GM12878 (cell line): ENCODE data around the gene SLC25A46. TPM values are rescaled to one million over a fixed set of nuclear protein-coding genes. Genes with fewer than 3 reads are reported as not detected.
A peak's percentile ranks its signal among the peaks of the same experiment; 100 is the strongest.

Source experiments
- ATAC-seq: fragments of 200-7000 bp; cut with Tn5 transposase; 3 replicates; pipeline ENCODE4 v1.9.1; 2020; ENCODE audit warnings: mild to moderate bottlenecking, moderate library complexity
- BruUV-seq: library from RNA; stranded (reverse); fragments of 400-500 nt; replicated peaks from 2 replicates; lab custom pipeline; 2021; lab: Mats Ljungman, UMichigan
- CTCF ChIA-PET: fragments of 300-600 bp; sonication (Branson Sonifier 250); formaldehyde crosslinking; extraction: SDS; loops from one replicate; lab custom pipeline; 2021; ENCODE audit warnings: inconsistent platforms; lab: Yijun Ruan, JAX
- POLR2A ChIA-PET: fragments of 350-600 bp; formaldehyde crosslinking; extraction: SDS; loops from one replicate; lab custom pipeline; 2021; ENCODE audit warnings: inconsistent platforms; lab: Charles Lee
- RAD21 ChIA-PET: fragments of 300-600 bp; sonication (Branson Sonifier 250); formaldehyde crosslinking; loops from one replicate; lab custom pipeline; 2023; ENCODE audit warnings: antibody characterized with exemption; ENCODE audit not compliant: unreplicated experiment; lab: Charles Lee
- SMC1A ChIA-PET: fragments of 300-600 bp; sonication (Branson Sonifier 250); formaldehyde crosslinking; loops from one replicate; lab custom pipeline; 2023; ENCODE audit not compliant: unreplicated experiment, uncharacterized antibody; lab: Charles Lee
- DNase-seq: peaks from one replicate; pipeline ENCODE4 v3.0.0-alpha.2; 2011; ENCODE audit warnings: low read depth, low spot score
- FAIRE-seq: peaks from 3 replicates; lab custom pipeline; 2011; peaks lifted over from hg19 to GRCh38; lab: Jason Lieb, UNC
- H2AFZ ChIP-seq: 2 replicates; pipeline ENCODE4 v1.6.0; 2011; ENCODE audit warnings: low read depth, low read length, control low read depth; ENCODE audit not compliant: control insufficient read depth
- H3K27ac ChIP-seq: 2 replicates; pipeline ENCODE4 v1.5.1; 2011; ENCODE audit warnings: control low read depth; ENCODE audit not compliant: control insufficient read depth, insufficient read depth
- H3K27me3 ChIP-seq, 2 experiments: replicated peaks in 1 of 2; 2 replicates each; pipeline versions ENCODE4 v1.6.0 to v1.6.1; 2011; ENCODE audit warnings: low read length in 1 of 2; ENCODE audit not compliant: control insufficient read depth in 2 of 2, insufficient read depth in 2 of 2
- H3K36me3 ChIP-seq, 2 experiments: 2 replicates each; pipeline ENCODE4 v1.5.1; 2011; ENCODE audit warnings: low read length in 1 of 2; ENCODE audit not compliant: control insufficient read depth in 2 of 2, insufficient read depth in 2 of 2
- H3K4me1 ChIP-seq: 2 replicates; pipeline ENCODE4 v1.6.1; 2011; ENCODE audit warnings: mild to moderate bottlenecking, low read length, moderate library complexity, mixed read lengths; ENCODE audit not compliant: control insufficient read depth, insufficient read depth
- H3K4me2 ChIP-seq: 2 replicates; pipeline ENCODE4 v1.6.0; 2011; ENCODE audit warnings: control low read depth; ENCODE audit not compliant: control insufficient read depth, insufficient read depth
- H3K4me3 ChIP-seq: fragments of 200-600 bp; sonication (generic); 2 replicates; pipeline ENCODE4 v1.5.1; 2016
- H3K79me2 ChIP-seq: 2 replicates; pipeline ENCODE4 v1.6.0; 2011; ENCODE audit warnings: low read length; ENCODE audit not compliant: control insufficient read depth, insufficient read depth
- H3K9ac ChIP-seq: 2 replicates; pipeline ENCODE4 v1.8.0; 2011; ENCODE audit warnings: low read length, control low read depth, mixed read lengths; ENCODE audit not compliant: control insufficient read depth, insufficient read depth
- H3K9me3 ChIP-seq: replicated peaks from 3 replicates; pipeline ENCODE4 v1.5.1; 2011; ENCODE audit warnings: mild to moderate bottlenecking, low read length; ENCODE audit not compliant: control insufficient read depth, insufficient read depth
- H4K20me1 ChIP-seq: 2 replicates; pipeline ENCODE4 v1.6.0; 2011; ENCODE audit not compliant: control insufficient read depth, insufficient read depth
- ETV6 ChIP-seq, 2 experiments: fragments of 450-650 bp in 1 of 2; IDR thresholded peaks in 1 of 2; conservative IDR thresholded peaks in 1 of 2; 2 replicates each; pipeline ENCODE4 v1.6.1; 2014; ENCODE audit warnings: antibody characterized with exemption in 1 of 2, borderline replicate concordance in 1 of 2, low read depth in 1 of 2, mild to moderate bottlenecking in 1 of 2, moderate library complexity in 1 of 2
- HDGF ChIP-seq: fragments of 450-650 bp; IDR thresholded peaks from 2 replicates; pipeline ENCODE4 v1.6.1; 2016; ENCODE audit warnings: antibody characterized with exemption
- KDM1A ChIP-seq: fragments of 200-600 bp; sonication (generic); IDR thresholded peaks from 2 replicates; pipeline ENCODE4 v1.6.1; 2016; ENCODE audit warnings: borderline replicate concordance
- MTA3 ChIP-seq: IDR thresholded peaks from 2 replicates; pipeline ENCODE4 v1.6.1; 2012; ENCODE audit warnings: low read length, inconsistent platforms, borderline replicate concordance
- RUNX3 ChIP-seq: IDR thresholded peaks from 2 replicates; pipeline ENCODE4 v1.6.1; 2012; ENCODE audit warnings: low read length, inconsistent platforms
- SMAD1 ChIP-seq: fragments of 450-650 bp; IDR thresholded peaks from 2 replicates; pipeline ENCODE4 v1.6.1; 2018; ENCODE audit warnings: mild to moderate bottlenecking, low read depth; ENCODE audit not compliant: partially characterized antibody
- SUPT20H ChIP-seq: IDR thresholded peaks from 2 replicates; pipeline ENCODE4 v1.6.1; 2011; ENCODE audit warnings: low read depth, mild to moderate bottlenecking, low read length, moderate library complexity, borderline replicate concordance; ENCODE audit not compliant: control insufficient read depth
- YBX1 ChIP-seq: fragments of 450-650 bp; IDR thresholded peaks from 2 replicates; pipeline ENCODE4 v1.6.1; 2016; ENCODE audit warnings: antibody characterized with exemption
- ZNF384 ChIP-seq: IDR thresholded peaks from 2 replicates; pipeline ENCODE4 v1.6.1; 2012; ENCODE audit warnings: low read depth, mild to moderate bottlenecking, low read length, improper control_type of control experiment, borderline replicate concordance
- whole genome bisulfite sequencing: methylation state at CpG from one replicate; pipeline ENCODE4 v1.1.6; 2016; ENCODE audit warnings: low lambda C conversion rate; ENCODE audit not compliant: insufficient replicate concordance, insufficient coverage; ENCODE audit errors: missing lambda C conversion rate; 5-methylcytosine and 5-hydroxymethylcytosine counted together
- in situ Hi-C: fragments of 300-500 bp; cut with MboI; formaldehyde crosslinking; loops from 9 replicates; pipeline ENCODE4 v1.14.3; 2018; ENCODE audit warnings: mixed read lengths
- intact Hi-C: fragments of 100-400 bp; cut with micrococcal nuclease; formaldehyde crosslinking; loops from one replicate; pipeline ENCODE4 v1.14.2; 2022; ENCODE audit not compliant: unreplicated experiment
- polyA plus RNA-seq, 11 experiments: library from polyadenylated mRNA; depleted of rRNA in 4 of 11; unstranded in 6 of 11; stranded (reverse) in 5 of 11; fragments of >200 nt; fragmentation: Nextera tagmentation in 4 of 11; fragmentation: Illumina TruSeq in 1 of 11; extraction: Ambion mirVana in 4 of 11; extraction: Trizol in 1 of 11; gene quantifications; 1 replicate in 1 of 11; 2 replicates in 10 of 11; pipeline versions ENCODE4 v1.2.1 to v1.2.3, GENCODE V29; 2011 to 2016; ENCODE audit warnings: inconsistent platforms in 2 of 11, missing spikeins in 2 of 11, low read depth in 1 of 11
- total RNA-seq, 4 experiments: library from RNA; depleted of rRNA in 3 of 4; stranded (reverse); fragments of >200 nt in 3 of 4; fragmentation: Illumina TruSeq in 1 of 4; extraction: Trizol in 1 of 4; gene quantifications; 2 replicates each; pipeline versions ENCODE4 v1.2.1 to v1.2.3, GENCODE V29; 2013 to 2021
- TF ChIP-seq, protein P1 (sequence below): IDR thresholded peaks from 2 replicates; pipeline ENCODE4 v1.6.1; 2012; ENCODE audit warnings: improper control_type of control experiment, low read depth, low read length; ENCODE audit not compliant: insufficient replicate concordance
- TF ChIP-seq, protein P2 (sequence below): fragments of 450-650 bp; IDR thresholded peaks from 2 replicates; pipeline ENCODE4 v1.6.1; 2017; ENCODE audit warnings: antibody characterized with exemption, mild to moderate bottlenecking, moderate library complexity
- TF ChIP-seq, protein P3 (sequence below): IDR thresholded peaks from 2 replicates; pipeline ENCODE4 v1.6.1; 2011; ENCODE audit warnings: low read depth, mild to moderate bottlenecking, low read length, moderate library complexity, borderline replicate concordance; ENCODE audit errors: extremely low read depth

The SLC25A46 gene
- total and polyA plus RNA-seq, 10 of the 15 experiments (the other 5 are each of a cell fraction or from before 2014, with no cell fraction given): 18.0 to 89.6 (median 68.2) TPM

DNA sequence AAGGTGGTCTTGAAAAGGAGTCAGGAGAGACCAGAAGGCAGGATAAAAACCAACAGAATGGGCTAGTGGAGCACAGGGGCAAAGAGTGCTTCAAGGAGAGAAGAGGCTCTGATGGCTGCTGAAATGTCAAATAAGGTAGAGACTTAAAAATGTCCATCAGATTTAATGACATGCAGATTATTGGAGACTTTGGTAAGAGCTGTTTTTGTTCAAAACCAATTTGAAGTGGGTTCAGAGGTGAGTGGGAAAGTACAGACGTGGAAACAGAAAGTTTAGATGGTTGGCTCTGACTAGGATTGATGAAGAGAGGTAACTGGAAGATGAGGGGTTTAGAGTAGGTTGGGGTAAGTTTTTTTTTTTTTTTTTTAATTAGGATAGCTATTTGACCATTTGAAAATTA, 14.1 kb downstream of the SLC25A46 start:
- peak overlapping the region; percentile 96 for H3K27ac ChIP-seq
- peaks cover 0 to 11% of the 10 kb centered on the region in 2 experiments; a peak in 2 of 4 replicates for H3K36me3 ChIP-seq
- in situ Hi-C loops: loop anchor here (10.0 kb wide), 3 partner anchors 312 to 532 kb away; partner anchors contain the start of gene WDR36
- DNase-seq: peak; percentile 33
- H3K9ac ChIP-seq: peak overlapping the region; percentile 22; the same call in 1 of the 2 replicates
- intact Hi-C loops: loop anchor here (1.0 to 10.0 kb wide), 4 partner anchors 14 to 1061 kb away; partner anchors contain the start of genes SLC25A46 and STARD4
- H3K4me2 ChIP-seq: peak overlapping the region; percentile 72
- H3K4me1 ChIP-seq: peaks cover 30% of the 10 kb centered on the region
- no peaks in the 10 kb centered on the region for H3K9me3 ChIP-seq
- H4K20me1 ChIP-seq: no peaks in the 10 kb centered on the region
- ChIA-PET SMC1A (interaction anchor here (0.6 to 3.8 kb wide), 7 partner anchors 11 to 1688 kb away, joined by 3 to 67 read pairs (median 3); partner anchors contain the start of genes SLC25A46, TMEM232 and WDR36), CTCF (interaction anchor here (0.7 to 4.6 kb wide), 7 partner anchors 11 to 755 kb away, joined by 3 to 33 read pairs (median 3); partner anchors contain the start of gene SLC25A46), RAD21 (interaction anchor here (0.6 to 2.6 kb wide), 7 partner anchors 11 to 1005 kb away, joined by 3 to 10 read pairs (median 4); no protein-coding TSS in a partner anchor), POLR2A (interaction anchor here (0.6 to 4.3 kb wide), 6 partner anchors 14 to 1124 kb away, joined by 3 to 45 read pairs (median 4); partner anchors contain the start of gene SLC25A46)
- WGBS: 0% methylated on average over 1 of the region's 1 CpG
- H3K4me3 ChIP-seq: peak overlapping the region; percentile 46; the same call in 1 of the 2 replicates
- H3K79me2 ChIP-seq: peaks cover 22% of the 10 kb centered on the region
- H2AFZ ChIP-seq: no peak overlapping the region; the same call in 1 of the 2 replicates
- TSS peak; percentile 20 for BruUV-seq
- FAIRE-seq: peak; percentile 27
- no peaks in the 10 kb centered on the region for H3K27me3 ChIP-seq
- peak; percentile 72 for ATAC-seq
- no peak for TF ChIP-seq SUPT20H
- TF ChIP-seq RUNX3: peak; percentile 46; the same call in 1 of the 2 replicates
- TF ChIP-seq, protein P1, sequence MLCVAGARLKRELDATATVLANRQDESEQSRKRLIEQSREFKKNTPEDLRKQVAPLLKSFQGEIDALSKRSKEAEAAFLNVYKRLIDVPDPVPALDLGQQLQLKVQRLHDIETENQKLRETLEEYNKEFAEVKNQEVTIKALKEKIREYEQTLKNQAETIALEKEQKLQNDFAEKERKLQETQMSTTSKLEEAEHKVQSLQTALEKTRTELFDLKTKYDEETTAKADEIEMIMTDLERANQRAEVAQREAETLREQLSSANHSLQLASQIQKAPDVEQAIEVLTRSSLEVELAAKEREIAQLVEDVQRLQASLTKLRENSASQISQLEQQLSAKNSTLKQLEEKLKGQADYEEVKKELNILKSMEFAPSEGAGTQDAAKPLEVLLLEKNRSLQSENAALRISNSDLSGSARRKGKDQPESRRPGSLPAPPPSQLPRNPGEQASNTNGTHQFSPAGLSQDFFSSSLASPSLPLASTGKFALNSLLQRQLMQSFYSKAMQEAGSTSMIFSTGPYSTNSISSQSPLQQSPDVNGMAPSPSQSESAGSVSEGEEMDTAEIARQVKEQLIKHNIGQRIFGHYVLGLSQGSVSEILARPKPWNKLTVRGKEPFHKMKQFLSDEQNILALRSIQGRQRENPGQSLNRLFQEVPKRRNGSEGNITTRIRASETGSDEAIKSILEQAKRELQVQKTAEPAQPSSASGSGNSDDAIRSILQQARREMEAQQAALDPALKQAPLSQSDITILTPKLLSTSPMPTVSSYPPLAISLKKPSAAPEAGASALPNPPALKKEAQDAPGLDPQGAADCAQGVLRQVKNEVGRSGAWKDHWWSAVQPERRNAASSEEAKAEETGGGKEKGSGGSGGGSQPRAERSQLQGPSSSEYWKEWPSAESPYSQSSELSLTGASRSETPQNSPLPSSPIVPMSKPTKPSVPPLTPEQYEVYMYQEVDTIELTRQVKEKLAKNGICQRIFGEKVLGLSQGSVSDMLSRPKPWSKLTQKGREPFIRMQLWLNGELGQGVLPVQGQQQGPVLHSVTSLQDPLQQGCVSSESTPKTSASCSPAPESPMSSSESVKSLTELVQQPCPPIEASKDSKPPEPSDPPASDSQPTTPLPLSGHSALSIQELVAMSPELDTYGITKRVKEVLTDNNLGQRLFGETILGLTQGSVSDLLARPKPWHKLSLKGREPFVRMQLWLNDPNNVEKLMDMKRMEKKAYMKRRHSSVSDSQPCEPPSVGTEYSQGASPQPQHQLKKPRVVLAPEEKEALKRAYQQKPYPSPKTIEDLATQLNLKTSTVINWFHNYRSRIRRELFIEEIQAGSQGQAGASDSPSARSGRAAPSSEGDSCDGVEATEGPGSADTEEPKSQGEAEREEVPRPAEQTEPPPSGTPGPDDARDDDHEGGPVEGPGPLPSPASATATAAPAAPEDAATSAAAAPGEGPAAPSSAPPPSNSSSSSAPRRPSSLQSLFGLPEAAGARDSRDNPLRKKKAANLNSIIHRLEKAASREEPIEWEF: no peak
- TF ChIP-seq, protein P2, sequence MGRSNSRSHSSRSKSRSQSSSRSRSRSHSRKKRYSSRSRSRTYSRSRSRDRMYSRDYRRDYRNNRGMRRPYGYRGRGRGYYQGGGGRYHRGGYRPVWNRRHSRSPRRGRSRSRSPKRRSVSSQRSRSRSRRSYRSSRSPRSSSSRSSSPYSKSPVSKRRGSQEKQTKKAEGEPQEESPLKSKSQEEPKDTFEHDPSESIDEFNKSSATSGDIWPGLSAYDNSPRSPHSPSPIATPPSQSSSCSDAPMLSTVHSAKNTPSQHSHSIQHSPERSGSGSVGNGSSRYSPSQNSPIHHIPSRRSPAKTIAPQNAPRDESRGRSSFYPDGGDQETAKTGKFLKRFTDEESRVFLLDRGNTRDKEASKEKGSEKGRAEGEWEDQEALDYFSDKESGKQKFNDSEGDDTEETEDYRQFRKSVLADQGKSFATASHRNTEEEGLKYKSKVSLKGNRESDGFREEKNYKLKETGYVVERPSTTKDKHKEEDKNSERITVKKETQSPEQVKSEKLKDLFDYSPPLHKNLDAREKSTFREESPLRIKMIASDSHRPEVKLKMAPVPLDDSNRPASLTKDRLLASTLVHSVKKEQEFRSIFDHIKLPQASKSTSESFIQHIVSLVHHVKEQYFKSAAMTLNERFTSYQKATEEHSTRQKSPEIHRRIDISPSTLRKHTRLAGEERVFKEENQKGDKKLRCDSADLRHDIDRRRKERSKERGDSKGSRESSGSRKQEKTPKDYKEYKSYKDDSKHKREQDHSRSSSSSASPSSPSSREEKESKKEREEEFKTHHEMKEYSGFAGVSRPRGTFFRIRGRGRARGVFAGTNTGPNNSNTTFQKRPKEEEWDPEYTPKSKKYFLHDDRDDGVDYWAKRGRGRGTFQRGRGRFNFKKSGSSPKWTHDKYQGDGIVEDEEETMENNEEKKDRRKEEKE: no peak
- TF ChIP-seq, protein P3, sequence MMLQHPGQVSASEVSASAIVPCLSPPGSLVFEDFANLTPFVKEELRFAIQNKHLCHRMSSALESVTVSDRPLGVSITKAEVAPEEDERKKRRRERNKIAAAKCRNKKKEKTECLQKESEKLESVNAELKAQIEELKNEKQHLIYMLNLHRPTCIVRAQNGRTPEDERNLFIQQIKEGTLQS: no peak
- no peak for TF ChIP-seq YBX1
- no peak for TF ChIP-seq MTA3
- no peak; the same call in 1 of the 2 replicates for TF ChIP-seq ZNF384
- TF ChIP-seq SMAD1: no peak
- 0 out of 4 replicates have a peak, but pooled peaks of 1 of the 2 experiments have one; percentile 18 for TF ChIP-seq ETV6 (conservative IDR thresholded peaks at IDR 0.05 in 1 of 2, IDR thresholded peaks at IDR 0.05 in 1 of 2; ENCODE audit: borderline replicate concordance in 1 of 2, low read depth in 1 of 2)
- peak; percentile 19; the same call in 1 of the 2 replicates for TF ChIP-seq HDGF
- no peak for TF ChIP-seq KDM1A
